ENCODE data around the gene CELSR2. TPM values are rescaled to one million over a fixed set of nuclear protein-coding genes. Genes with fewer than 3 reads are reported as not detected.
"Not testable (repeated sequence)": the region's sequence is repeated elsewhere in the genome, so short reads cannot be mapped to it uniquely, and the experiment has no call there.

Gene CELSR2
- total RNA-seq, 1 experiment from 2014 or later, result 0.97 TPM

GRCh38 chr1:109277434-109278204 is 28.3 kb downstream of the CELSR2 start:
- peak; percentile 83 for DNase-seq (ENCODE audit: low read depth)

GRCh38 chr1:109279615-109280278 is 30.4 kb downstream of the CELSR2 start:
- no peak for DNase-seq (ENCODE audit: low read depth)

- no peak for DNase-seq (ENCODE audit: low read depth)
Measured at GRCh38 chr1:109280862-109281261, 31.5 kb downstream of the CELSR2 start.

GRCh38 chr1:109281680-109282496 is 32.5 kb downstream of the CELSR2 start:
- no peak for DNase-seq (ENCODE audit: low read depth)

GRCh38 chr1:109282497-109282951 is 33.2 kb downstream of the CELSR2 start:
- no peak for DNase-seq (ENCODE audit: low read depth)

GRCh38 chr1:109282952-109283747 is 33.8 kb downstream of the CELSR2 start, which contains the start of gene PSRC1:
Gene PSRC1 (minus strand): TSS chr1:109283145.
- peak; percentile 99 for DNase-seq (ENCODE audit: low read depth)

- DNase-seq (ENCODE audit: low read depth), result no peak
Measured at GRCh38 chr1:109283748-109284600, 34.6 kb downstream of the CELSR2 start.

- not testable (repeated sequence) for DNase-seq (ENCODE audit: low read depth)
Measured at GRCh38 chr1:109286762-109287161, 37.4 kb downstream of the CELSR2 start.

GRCh38 chr1:109290137-109290536 is 40.8 kb downstream of the CELSR2 start:
- no peak for DNase-seq (ENCODE audit: low read depth)

GRCh38 chr1:109290998-109291397 is 41.7 kb downstream of the CELSR2 start:
- no peak for DNase-seq (ENCODE audit: low read depth)

GRCh38 chr1:109292364-109292763 is 43.0 kb downstream of the CELSR2 start:
- no peak for DNase-seq (ENCODE audit: low read depth)

GRCh38 chr1:109293026-109293425 is 43.7 kb downstream of the CELSR2 start:
- no peak for DNase-seq (ENCODE audit: low read depth)

- DNase-seq (ENCODE audit: low read depth), result no peak
Measured at GRCh38 chr1:109294481-109294880, 45.1 kb downstream of the CELSR2 start.

- DNase-seq (ENCODE audit: low read depth), result no peak
Measured at GRCh38 chr1:109295712-109296415, 46.5 kb downstream of the CELSR2 start.

GRCh38 chr1:109296782-109297181 is 47.4 kb downstream of the CELSR2 start:
- DNase-seq (ENCODE audit: low read depth), result no peak

- DNase-seq (ENCODE audit: low read depth), result peak; percentile 73
Measured at GRCh38 chr1:109298666-109299557, 49.6 kb downstream of the CELSR2 start.

GRCh38 chr1:109299558-109300343 is 50.4 kb downstream of the CELSR2 start:
- DNase-seq (ENCODE audit: low read depth), result peak; percentile 69

GRCh38 chr1:109300650-109301151 is 51.4 kb downstream of the CELSR2 start:
- DNase-seq (ENCODE audit: low read depth), result no peak
